GM19035 (cell line): ENCODE results near the gene HDGFL3.
"Not testable (repeated sequence)": the region's sequence is repeated elsewhere in the genome, so short reads cannot be mapped to it uniquely, and the experiment has no call there.

Experiments
- ATAC-seq: cut with Tn5 transposase; IDR thresholded peaks from one replicate; pipeline ENCODE4 v1.9.1; 2021; ENCODE audit not compliant: unreplicated experiment

The HDGFL3 gene

GRCh38 chr15:83104141-83104540, 103.5 kb downstream of the HDGFL3 start:
- ATAC-seq = no peak

GRCh38 chr15:83102346-83102745, 105.3 kb downstream of the HDGFL3 start:
- ATAC-seq = no peak

- ATAC-seq = no peak
These were observed 107.5 kb downstream of the HDGFL3 start for GRCh38 chr15:83100097-83100646.

DNA sequence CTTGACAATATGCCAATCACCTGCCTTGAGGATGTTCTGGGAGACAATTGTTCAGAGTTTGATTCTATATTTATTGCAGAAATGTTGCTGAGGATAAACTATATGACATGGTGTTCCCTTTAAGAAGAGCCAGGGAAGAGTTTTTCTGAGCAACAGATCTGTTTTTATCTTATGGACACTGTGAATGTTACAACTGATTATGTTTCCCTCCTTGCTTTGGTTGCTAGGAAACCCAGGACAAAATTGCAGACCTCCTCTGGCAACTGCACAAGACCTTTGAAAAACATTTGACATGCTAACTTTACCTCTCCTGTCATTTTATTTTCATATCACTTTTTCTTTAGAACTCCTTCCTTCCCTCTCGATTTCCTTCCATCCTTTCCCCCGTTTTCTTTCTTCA, 108.3 kb downstream of the HDGFL3 start:
- no peak for ATAC-seq

DNA sequence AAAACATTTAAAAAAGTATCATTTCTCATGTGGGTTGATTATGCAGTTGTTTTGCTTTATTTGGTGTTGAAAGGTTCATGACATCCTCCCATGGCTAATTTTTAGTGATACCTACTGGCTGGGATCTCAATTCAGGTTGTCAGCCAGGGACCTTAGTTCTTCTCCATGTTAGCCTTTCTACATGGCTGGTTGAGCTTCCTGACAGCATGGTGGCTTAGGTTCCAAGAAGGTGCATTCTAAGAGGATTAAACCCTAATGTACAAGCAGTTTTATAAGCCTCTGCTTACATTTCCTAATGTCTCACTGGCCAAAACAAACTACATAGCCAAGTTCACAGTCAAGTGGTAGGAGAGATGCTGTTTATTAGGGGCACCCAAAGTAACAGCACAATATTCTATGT, 109.5 kb downstream of the HDGFL3 start:
- ATAC-seq = no peak

GRCh38 chr15:83094583-83094982, 113.0 kb downstream of the HDGFL3 start:
- ATAC-seq = no peak

GRCh38 chr15:83092309-83092976, 115.2 kb downstream of the HDGFL3 start:
- ATAC-seq = peak; percentile 63

DNA sequence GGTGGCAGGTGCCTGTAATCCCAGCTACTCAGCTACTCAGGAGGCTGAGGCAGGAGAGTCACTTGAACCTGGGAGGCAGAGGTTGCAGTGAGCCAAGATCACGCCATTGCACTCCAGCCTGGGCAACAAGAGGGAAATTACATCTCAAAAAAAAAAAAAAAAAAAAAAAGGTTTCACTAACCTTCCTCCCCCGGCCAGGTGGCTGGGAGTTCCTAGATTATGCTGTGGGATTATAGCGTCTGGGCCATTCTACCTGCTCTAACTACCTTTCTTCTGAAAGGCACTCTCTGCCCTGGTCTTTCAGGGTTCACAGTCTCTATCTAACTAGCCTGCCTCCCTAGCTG, 115.7 kb downstream of the HDGFL3 start:
- ATAC-seq = not testable (repeated sequence)

DNA sequence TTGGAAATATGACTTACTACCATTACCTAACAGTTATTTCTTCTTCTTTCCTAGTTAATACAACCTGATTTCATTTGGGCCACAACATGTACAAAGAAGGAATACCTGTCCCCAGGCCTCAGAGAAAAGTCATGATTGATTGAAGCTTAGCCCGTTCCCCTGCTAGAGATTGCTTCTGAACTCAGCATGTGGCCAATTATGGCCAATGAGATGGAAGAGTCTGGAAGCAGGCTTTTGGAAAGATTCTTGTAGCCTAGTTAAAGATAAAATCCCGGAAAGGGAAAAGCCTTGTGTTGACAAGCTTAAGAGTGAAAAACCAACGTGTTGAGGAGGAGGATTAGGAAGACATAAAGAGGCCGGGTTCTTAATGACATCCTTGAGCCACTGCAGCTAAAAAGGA, 117.2 kb downstream of the HDGFL3 start:
- ATAC-seq = no peak

DNA sequence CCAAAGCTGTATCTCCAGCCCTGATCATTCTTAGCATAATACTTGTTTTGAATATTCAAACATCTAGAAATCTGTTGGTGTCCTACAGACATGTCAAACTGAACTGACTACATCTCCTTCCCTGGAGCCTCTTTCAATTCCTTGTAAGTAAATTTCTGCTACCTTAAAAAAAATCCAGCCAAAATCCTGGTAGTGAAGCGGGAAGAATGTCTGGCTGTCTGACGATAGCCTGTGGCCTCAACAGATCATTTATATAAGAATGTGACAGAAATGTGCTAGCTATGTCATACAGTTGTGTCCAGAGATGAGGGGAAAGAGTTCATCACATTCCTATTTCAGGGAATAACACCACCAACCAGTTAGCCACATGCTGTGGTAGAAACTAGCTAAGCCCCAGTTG, 118.7 kb downstream of the HDGFL3 start:
- no peak for ATAC-seq

DNA sequence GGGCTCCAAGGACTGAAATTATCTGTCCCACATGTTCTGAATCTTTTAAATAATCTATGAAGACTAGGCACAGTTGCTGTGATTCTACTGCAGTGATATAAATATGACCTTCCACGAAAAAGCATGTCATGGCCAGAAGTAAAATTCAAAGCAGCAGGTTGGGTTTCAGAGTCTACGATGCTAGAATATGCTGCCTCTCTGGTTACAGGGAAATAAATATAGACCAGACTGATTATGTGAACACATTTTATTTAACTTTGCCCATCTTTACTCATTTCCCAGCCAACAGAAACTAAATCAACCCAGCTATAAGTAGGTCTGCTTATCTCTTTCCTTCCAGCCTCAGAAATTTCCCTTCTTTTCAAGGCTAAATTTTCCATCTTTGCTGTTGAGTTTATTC, 120.0 kb downstream of the HDGFL3 start:
- no peak for ATAC-seq

DNA sequence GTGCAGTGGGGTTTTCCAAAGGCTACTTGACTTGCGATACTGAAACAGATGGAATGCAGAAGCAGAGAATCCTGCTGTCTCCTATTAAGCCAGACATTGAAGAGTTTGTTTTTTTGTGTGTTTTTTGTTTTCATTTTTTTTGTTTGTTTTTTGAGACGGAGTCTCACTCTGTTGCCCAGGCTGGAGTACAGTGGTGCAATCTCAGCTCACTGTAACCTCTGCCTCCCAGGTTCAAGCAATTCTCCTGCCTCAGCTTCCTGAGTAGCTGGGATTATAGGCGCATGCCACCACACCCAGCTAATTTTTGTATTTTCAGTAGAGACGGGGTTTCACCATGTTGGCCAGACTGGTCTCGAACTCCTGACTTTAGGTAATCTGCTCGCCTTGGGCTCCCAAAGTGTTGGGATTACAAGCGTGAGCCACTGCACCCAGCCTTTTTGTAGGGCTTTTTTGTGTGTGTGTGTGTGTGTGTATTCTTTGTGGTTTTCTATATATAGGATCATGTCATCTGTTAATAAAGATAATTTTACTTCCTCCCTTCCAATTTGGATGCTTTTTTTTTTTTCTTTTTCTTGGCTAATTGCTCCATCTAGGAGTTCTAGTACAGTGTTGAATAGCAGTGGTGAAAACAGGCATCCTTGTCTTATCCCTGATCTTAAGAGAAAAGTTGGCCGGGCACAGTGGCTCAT, 121.6 kb downstream of the HDGFL3 start:
- ATAC-seq = not testable (repeated sequence)

DNA sequence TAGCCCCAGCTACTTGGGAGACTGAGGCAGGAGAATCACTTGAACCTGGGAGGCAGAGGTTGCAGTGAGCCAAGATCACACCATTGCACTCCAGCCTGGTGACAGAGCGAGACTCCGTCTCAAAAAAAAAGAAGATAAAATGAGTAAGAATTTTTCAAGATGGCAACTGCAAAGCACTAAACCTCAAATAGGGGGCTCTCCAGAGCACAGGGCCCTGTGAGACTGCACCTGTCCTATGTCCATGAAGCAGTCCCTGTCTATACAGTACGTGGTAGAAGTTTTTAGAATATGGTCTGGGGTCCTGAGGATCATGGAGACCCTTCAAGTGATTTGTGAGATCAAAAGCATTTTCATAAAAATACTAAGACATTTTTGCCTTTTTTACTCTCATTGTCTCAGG, 122.2 kb downstream of the HDGFL3 start:
- ATAC-seq = not testable (repeated sequence)

DNA sequence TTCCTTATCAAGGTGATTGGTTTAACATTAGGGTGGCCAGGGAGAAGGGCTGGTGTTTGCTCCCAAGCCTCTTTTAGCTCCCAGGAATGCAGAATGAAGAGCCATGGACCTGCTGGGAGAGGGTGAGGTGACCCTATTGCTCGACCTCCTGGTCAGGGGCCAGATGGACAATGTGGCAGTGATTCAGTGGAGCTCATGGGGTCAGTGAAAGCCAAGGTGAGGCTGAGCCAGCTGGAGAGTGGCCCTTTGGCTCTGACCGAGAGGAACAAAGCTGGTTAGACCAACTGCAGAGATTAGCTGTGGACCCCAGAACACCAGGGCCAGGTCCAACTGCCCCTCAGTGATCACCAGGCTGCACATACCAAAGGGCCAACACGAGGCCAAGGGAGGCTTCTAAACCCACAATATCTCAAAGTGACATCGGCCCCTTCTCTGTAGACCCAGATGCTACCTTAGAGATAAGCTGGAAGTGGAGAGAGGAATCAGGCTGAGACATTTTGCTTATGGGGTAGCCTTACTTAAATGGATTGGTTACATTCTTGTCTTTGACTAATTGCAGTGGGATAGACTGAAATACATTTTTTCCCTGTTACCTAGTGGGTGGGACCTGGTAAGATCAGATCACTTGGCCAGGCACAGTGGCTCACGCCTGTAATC, 124.8 kb downstream of the HDGFL3 start:
- no peak for ATAC-seq

GRCh38 chr15:83081256-83082014, 126.2 kb downstream of the HDGFL3 start:
- ATAC-seq = no peak

GRCh38 chr15:83078712-83079111, 128.9 kb downstream of the HDGFL3 start:
- no peak for ATAC-seq
